IMR-90 (cell line): ENCODE measurements around the gene DSCAML1. TPM values are rescaled to one million over a fixed set of nuclear protein-coding genes. Genes with fewer than 3 reads are reported as not detected.

Experiments
- ATAC-seq: fragments of 200-7000 bp; cut with Tn5 transposase; 2 replicates; pipeline ENCODE4 v1.9.1; 2020; ENCODE audit warnings: low read depth, mild to moderate bottlenecking, moderate library complexity
- BruUV-seq: library from RNA; stranded (reverse); fragments of 400-500 nt; replicated peaks from 2 replicates; lab custom pipeline; 2021; lab: Mats Ljungman, UMichigan
- CTCF ChIA-PET: fragments of 300-600 bp; formaldehyde crosslinking; extraction: SDS; loops from one replicate; lab custom pipeline; 2021; ENCODE audit warnings: antibody characterized with exemption; lab: Yijun Ruan, JAX
- POLR2A ChIA-PET: fragments of 300-600 bp; sonication (Branson Sonifier 250); formaldehyde crosslinking; loops from one replicate; lab custom pipeline; 2022; ENCODE audit warnings: antibody characterized with exemption; ENCODE audit not compliant: unreplicated experiment; lab: Charles Lee
- DNase-seq: peaks from one replicate; pipeline ENCODE4 v3.0.0; 2013
- H2AFZ ChIP-seq: replicated peaks from 2 replicates; pipeline ENCODE3; 2013; ENCODE audit warnings: low read length, mild to moderate bottlenecking; ENCODE audit not compliant: poor library complexity
- H2AK5ac ChIP-seq: 2 replicates; pipeline ENCODE4 v1.6.1; 2013; ENCODE audit warnings: low read depth, low read length, inconsistent platforms
- H2AK9ac ChIP-seq: replicated peaks from 2 replicates; pipeline ENCODE3; 2013; ENCODE audit warnings: mild to moderate bottlenecking, low read depth, low read length, moderate library complexity; ENCODE audit not compliant: poor library complexity
- H2BK120ac ChIP-seq: 2 replicates; pipeline ENCODE4 v1.6.1; 2013; ENCODE audit warnings: low read depth, low read length, inconsistent platforms
- H2BK15ac ChIP-seq: 3 replicates; pipeline ENCODE4 v1.6.1; 2013; ENCODE audit warnings: low read depth, low read length, inconsistent platforms
- H2BK20ac ChIP-seq: 2 replicates; pipeline ENCODE4 v1.6.1; 2013; ENCODE audit warnings: low read depth, mild to moderate bottlenecking, inconsistent platforms, low read length, moderate library complexity
- H2BK5ac ChIP-seq: 2 replicates; pipeline ENCODE4 v1.6.1; 2013; ENCODE audit warnings: mild to moderate bottlenecking, low read depth, low read length, inconsistent platforms; ENCODE audit not compliant: poor library complexity, severe bottlenecking
- H3K14ac ChIP-seq: replicated peaks from 2 replicates; pipeline ENCODE4 v1.6.1; 2013; ENCODE audit warnings: low read depth, low read length, inconsistent platforms
- H3K18ac ChIP-seq: 2 replicates; pipeline ENCODE4 v1.6.1; 2013; ENCODE audit warnings: low read depth, low read length, control low read depth
- H3K23ac ChIP-seq: 2 replicates; pipeline ENCODE4 v1.6.1; 2013; ENCODE audit warnings: low read depth, low read length, inconsistent platforms
- H3K27ac ChIP-seq: 2 replicates; pipeline ENCODE4 v1.5.1; 2013; ENCODE audit warnings: mild to moderate bottlenecking, control low read depth, low read length; ENCODE audit not compliant: insufficient read depth
- H3K27me3 ChIP-seq: 2 replicates; pipeline ENCODE4 v1.6.1; 2013; ENCODE audit warnings: low read length; ENCODE audit not compliant: control insufficient read depth, insufficient read depth
- H3K36me3 ChIP-seq: 2 replicates; pipeline ENCODE4 v1.6.1; 2013; ENCODE audit warnings: low read length, mixed read lengths; ENCODE audit not compliant: control insufficient read depth, insufficient read depth
- H3K4ac ChIP-seq: 2 replicates; pipeline ENCODE4 v1.6.1; 2013; ENCODE audit warnings: low read depth, low read length, inconsistent platforms
- H3K4me1 ChIP-seq: 2 replicates; pipeline ENCODE4 v1.6.1; 2013; ENCODE audit warnings: low read length, mixed read lengths; ENCODE audit not compliant: control insufficient read depth, insufficient read depth
- H3K4me2 ChIP-seq: 2 replicates; pipeline ENCODE4 v1.6.1; 2013; ENCODE audit warnings: low read depth, mild to moderate bottlenecking, control low read depth, low read length, moderate library complexity
- H3K4me3 ChIP-seq: 2 replicates; pipeline ENCODE4 v1.5.1; 2013; ENCODE audit warnings: low read depth, mild to moderate bottlenecking, control low read depth, low read length, moderate library complexity; ENCODE audit not compliant: insufficient read depth
- H3K56ac ChIP-seq: 2 replicates; pipeline ENCODE4 v1.6.1; 2013; ENCODE audit warnings: low read length, inconsistent platforms; ENCODE audit not compliant: insufficient read depth; ENCODE audit errors: extremely low read depth
- H3K79me1 ChIP-seq, 2 experiments: 2 replicates each; pipeline ENCODE4 v1.6.1; 2013; ENCODE audit warnings: low read length in 2 of 2, inconsistent platforms in 1 of 2, low read depth in 1 of 2
- H3K9ac ChIP-seq: 2 replicates; pipeline ENCODE4 v1.6.1; 2013; ENCODE audit warnings: low read depth, low read length, control low read depth
- H3K9me1 ChIP-seq: 2 replicates; pipeline ENCODE4 v1.6.1; 2013; ENCODE audit warnings: low read length, inconsistent platforms; ENCODE audit not compliant: insufficient read depth
- H3K9me3 ChIP-seq: 2 replicates; pipeline ENCODE4 v1.6.1; 2013; ENCODE audit warnings: low read length; ENCODE audit not compliant: control insufficient read depth, insufficient read depth
- H4K20me1 ChIP-seq: 2 replicates; pipeline ENCODE4 v1.6.1; 2013; ENCODE audit warnings: low read length, inconsistent platforms; ENCODE audit not compliant: insufficient read depth
- H4K5ac ChIP-seq: 2 replicates; pipeline ENCODE4 v1.6.1; 2013; ENCODE audit warnings: mild to moderate bottlenecking, low read depth, low read length, control low read depth
- H4K8ac ChIP-seq, 2 experiments: 2 replicates each; pipeline ENCODE4 v1.6.1; 2013; ENCODE audit warnings: low read depth in 2 of 2, low read length in 2 of 2, control low read depth in 1 of 2, inconsistent platforms in 1 of 2
- H4K91ac ChIP-seq: 2 replicates; pipeline ENCODE4 v1.6.1; 2013; ENCODE audit warnings: low read depth, low read length, inconsistent platforms; ENCODE audit not compliant: insufficient read depth
- CTCF ChIP-seq: conservative IDR thresholded peaks from 2 replicates; pipeline ENCODE4 v1.5.1; 2012; ENCODE audit warnings: mild to moderate bottlenecking, low read depth, low read length, improper control_type of control experiment
- FOS ChIP-seq: fragments of 150-350 bp; IDR thresholded peaks from 2 replicates; pipeline ENCODE4 v1.6.1; 2016; ENCODE audit warnings: low read depth, low read length
- MAFK ChIP-seq: IDR thresholded peaks from 2 replicates; pipeline ENCODE4 v1.6.1; 2012; ENCODE audit warnings: low read depth, low read length, improper control_type of control experiment
- WGBS, 2 experiments: methylation state at CpG; one replicate each; pipeline versions ENCODE4 v1.1.5 to v1.1.7; 2013; ENCODE audit warnings: missing lambda C conversion rate in 2 of 2; ENCODE audit not compliant: insufficient read length in 1 of 2; ENCODE audit errors: extremely low coverage in 2 of 2; 5-methylcytosine and 5-hydroxymethylcytosine counted together
- dilution Hi-C: fragments of 300-500 bp; cut with HindIII; formaldehyde crosslinking; loops from one replicate; pipeline ENCODE4 v1.14.3; 2018; ENCODE audit warnings: low sequenced_read_pairs; ENCODE audit not compliant: unreplicated experiment
- in situ Hi-C: fragments of 300-500 bp; cut with MboI; formaldehyde crosslinking; loops from 3 replicates; pipeline ENCODE4 v1.14.3; 2019; ENCODE audit warnings: low sequenced_read_pairs, inconsistent platforms, mixed read lengths
- intact Hi-C: fragments of 100-400 bp; cut with micrococcal nuclease; formaldehyde crosslinking; loops from 2 replicates; pipeline ENCODE4 v1.10.0; 2022
- polyA plus RNA-seq, 3 experiments: library from polyadenylated mRNA; depleted of rRNA; stranded (reverse); fragments of >200 nt; gene quantifications; 2 replicates each; pipeline ENCODE4 v1.2.3, GENCODE V29; 2012; ENCODE audit warnings: low replicate concordance in 1 of 3
- total RNA-seq: library from RNA; depleted of rRNA; stranded (reverse); fragments of >200 nt; gene quantifications from 2 replicates; pipeline ENCODE4 v1.2.3, GENCODE V29; 2012

DSCAML1 gene
- total and polyA plus RNA-seq, 2 of the 4 experiments (the other 2 are of a cell fraction) = not detected

DNA sequence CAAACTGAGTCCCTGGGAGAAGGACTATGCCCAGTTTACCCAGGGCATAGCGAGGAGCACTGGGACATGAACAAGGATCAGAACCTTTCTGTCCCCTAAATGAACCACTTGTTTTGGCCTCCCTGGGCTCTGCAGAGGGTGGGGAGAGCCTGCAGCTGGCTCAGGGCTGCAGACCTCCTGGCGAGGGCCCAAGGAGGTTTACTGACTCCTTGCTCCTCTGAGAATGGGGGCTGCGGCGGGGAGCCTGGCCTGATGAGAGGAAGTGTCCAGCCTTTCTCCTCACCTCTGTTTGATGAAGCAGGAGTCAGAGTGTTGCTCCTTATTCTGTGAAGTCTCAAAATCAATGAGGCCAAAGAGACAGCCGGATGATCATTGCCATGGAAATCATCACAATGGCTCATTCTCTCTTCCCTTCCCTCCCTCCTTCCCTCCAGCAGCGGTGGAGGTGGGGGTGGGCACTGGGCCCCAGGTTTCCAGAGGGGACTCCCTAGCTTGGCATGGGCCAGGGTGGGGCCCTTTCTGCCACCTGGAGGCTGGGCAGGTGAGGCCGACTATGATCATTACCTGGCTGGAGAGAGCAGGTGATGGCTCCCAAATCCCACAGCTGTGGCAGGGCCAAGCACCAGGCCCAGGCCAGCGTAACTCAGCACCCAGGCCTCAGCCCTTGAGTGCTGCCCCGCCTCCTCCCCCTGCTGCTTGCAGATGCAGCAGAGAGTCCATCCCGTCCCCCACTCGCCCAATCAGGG lies 299.6 kb downstream of the DSCAML1 start:
- no peaks in the 10 kb centered on the region for H3K79me1 ChIP-seq
- no peaks in the 10 kb centered on the region for H4K20me1 ChIP-seq
- H3K56ac ChIP-seq = no peak overlapping the region
- no peak overlapping the region for H3K4ac ChIP-seq
- H3K9me3 ChIP-seq = no peaks in the 10 kb centered on the region
- peaks cover 28% of the 10 kb centered on the region for H3K27me3 ChIP-seq
- POLR2A ChIA-PET = no interaction called here
- no peak overlapping the region for H3K14ac ChIP-seq
- H3K36me3 ChIP-seq = no peaks in the 10 kb centered on the region
- TF ChIP-seq FOS (no peak), MAFK (no peak), CTCF (no peak)
- intact Hi-C loops = no loop called here
- no CpG with 5 or more reads among the region's 11 CpGs for WGBS, 2 experiments
- H3K9me1 ChIP-seq = no peaks in the 10 kb centered on the region
- no peak overlapping the region for H3K18ac ChIP-seq
- no peak overlapping the region for H3K4me2 ChIP-seq
- H3K4me3 ChIP-seq = no peak overlapping the region
- H4K5ac ChIP-seq = no peak overlapping the region
- no peak overlapping the region for H2BK20ac ChIP-seq
- ATAC-seq (no peak), DNase-seq (no peak)
- dilution Hi-C loops = no loop called here
- no peak overlapping the region for H3K23ac ChIP-seq
- no peak overlapping the region for H2BK15ac ChIP-seq
- no peak overlapping the region for H4K91ac ChIP-seq
- H3K9ac ChIP-seq = no peak overlapping the region
- no peak overlapping the region for H2BK5ac ChIP-seq
- no peak overlapping the region for H2AFZ ChIP-seq
- BruUV-seq = no TSS peak
- H2AK5ac ChIP-seq = no peak overlapping the region
- no peak overlapping the region for H2AK9ac ChIP-seq
- in situ Hi-C loops = no loop called here
- H3K27ac ChIP-seq = no peak overlapping the region
- H2BK120ac ChIP-seq = no peak overlapping the region
- H4K8ac ChIP-seq = no peak overlapping the region
- no peaks in the 10 kb centered on the region for H3K4me1 ChIP-seq
- CTCF ChIA-PET = no interaction called here
